HS-27A (cell line): ENCODE measurements around the gene SNAP91.

Source experiments
- DNase-seq: peaks from one replicate; pipeline ENCODE4 v3.0.0-alpha.2; 2012; ENCODE audit warnings: low read depth, missing footprints

Gene SNAP91

DNA sequence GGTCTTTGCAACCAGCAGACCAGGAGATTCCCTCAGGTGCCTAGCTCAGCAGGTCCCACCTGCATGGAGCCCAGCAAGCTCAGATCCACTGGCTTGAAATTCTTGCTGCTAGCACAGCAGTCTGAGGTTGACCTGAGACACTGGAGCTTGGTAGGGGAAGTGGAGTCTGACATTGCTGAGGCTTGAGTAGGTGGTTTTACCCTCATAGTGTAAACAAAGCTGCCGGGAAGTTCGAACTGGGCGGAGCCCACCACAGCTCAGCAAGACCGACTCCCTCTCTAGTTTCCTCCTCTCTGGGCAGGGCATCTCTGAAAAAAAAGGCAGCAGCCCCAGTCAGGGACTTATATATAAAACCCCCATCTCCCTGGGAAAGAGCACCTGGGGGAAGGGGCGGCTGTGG is 162.3 kb downstream of the SNAP91 start:
- DNase-seq: no peak

DNA sequence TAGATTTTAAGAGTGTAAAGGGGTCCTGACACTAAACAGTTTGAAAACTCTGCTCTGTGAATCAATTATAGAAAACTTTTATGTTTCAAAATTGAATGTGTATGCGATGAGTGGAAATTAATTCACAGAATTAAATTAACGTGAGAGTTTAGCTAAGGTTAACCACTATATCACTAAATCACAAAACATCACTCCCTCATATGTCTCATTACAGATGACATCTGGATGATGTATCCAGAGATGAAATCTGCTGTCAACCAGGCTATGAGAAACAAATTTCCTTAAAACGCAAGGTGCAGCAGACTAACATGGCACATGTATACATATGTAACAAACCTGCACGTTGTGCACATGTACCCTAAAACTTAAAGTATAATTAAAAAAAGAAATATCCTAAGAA is 169.2 kb downstream of the SNAP91 start:
- DNase-seq: no peak

DNA sequence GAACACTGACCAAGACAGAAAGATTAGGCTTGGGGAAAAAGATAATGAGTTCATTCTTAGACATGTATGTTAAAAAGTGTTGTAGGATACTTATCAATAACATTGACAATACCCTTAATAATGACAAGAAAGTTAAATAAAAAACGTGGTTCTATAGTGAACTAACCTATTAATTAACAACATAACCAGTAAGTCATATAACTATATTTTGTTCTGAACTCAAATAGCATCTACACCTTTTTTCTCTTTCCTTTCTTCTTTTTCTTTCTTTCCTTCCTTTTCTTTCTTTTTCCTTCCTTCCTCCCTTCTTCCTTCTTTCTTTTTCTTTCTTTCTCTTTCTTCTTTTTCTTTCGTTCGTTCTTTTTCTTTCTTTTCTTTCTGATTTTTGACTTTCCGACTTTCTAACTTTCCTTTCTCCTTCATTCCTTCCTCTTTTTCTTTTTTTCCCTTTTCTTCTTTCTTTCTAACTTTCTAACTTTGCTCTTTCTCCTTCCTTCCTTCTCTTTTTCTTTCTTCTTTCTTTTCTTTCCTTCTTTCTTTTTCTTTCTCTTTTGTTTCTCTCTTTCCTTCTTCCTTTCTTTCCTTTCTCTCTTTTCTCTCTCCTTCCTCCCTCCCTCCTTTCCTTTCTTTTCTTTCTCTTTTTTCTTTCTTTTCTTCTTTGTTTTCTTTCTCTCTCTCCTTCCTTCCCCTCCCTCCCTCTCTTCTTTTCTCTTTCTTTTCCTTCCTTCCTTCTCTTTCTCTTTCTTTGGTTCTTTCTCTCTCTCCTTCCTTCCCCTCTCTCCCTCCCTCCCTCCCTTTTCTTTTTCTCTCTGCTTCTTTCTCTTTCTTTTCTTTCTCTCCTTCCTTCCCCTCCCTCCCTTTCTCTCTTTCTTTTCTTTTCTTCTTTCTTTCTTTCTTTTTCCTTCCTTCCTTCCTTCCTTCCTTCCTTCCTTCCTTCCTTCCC is 172.0 kb downstream of the SNAP91 start:
- DNase-seq: no peak

DNA sequence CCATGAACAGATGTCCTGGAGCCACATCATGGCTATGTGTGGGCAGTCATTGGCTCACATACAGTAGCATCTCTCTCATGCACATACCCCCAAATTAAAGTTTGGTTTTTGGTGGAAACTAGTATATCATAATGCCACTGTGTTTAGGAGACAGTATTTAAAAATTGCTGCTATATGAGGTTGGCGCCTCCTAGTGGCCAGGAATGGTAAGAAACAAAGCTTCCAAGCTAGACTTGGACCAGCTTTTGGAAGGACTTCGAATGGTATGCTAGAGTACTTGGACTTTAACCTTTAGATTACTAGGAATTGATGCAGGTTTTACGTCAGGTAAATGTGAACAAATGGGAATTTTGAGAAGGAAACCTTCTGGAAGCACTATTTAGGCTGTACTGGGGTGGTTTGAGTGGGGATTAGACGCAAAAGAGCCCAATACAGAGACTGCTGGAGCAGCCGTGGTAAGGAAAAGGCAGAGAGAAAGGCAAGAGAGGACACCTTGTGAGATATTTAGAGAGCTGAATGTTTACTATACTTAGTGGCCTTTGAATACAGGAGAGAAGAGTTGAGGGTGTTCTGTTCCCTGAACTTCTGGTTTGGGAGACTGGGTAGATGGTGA is 172.8 kb downstream of the SNAP91 start:
- DNase-seq: no peak

DNA sequence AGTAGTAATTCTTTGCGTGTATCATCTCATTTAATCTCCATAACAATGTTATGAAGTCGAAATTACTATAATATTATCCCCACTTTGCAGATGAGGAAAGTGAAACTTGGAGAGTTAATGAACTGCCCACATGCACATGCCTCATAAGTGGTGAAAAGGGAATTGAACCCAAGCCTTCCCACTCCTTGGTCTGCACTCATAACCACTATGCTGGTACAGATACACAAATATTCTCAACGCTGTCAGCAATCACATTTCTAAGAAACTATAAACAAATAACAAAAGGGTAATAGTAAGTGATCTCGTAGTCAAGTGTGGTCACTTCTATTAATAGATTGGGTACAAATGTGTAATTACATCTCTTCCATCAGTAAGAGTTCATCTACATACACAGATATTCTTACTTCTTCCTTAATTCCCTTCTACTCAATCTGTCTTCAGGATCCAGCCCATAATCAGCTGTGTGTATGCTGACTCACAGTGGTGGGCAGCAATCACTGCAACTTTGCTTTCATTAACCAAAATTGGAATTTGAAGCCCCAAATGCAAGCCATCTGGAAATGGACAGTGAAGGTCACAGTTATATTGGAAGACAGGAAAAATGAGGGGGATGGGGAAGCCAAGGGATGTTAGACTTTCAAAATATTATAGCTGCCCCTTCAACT is 190.0 kb downstream of the SNAP91 start:
- DNase-seq: no peak

DNA sequence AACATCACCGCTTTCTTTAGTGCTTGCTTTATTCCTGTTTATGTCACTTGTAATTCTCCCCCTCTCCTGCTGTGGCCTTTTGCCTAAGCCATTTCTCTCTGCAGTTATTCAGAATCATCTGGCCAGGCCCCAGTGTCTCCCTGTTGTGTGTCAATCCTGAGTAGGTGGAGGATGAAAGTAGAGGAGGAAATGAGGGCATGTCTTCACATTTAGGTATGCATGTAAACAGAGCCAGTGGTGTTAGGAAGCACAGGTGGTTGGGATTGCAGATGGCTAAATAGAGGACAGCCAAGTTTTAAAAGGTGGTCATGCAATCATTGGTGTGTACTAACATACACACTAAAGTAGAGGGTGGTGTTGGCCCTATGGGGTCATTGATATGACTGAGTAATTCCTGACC is 191.4 kb downstream of the SNAP91 start:
- DNase-seq: no peak

DNA sequence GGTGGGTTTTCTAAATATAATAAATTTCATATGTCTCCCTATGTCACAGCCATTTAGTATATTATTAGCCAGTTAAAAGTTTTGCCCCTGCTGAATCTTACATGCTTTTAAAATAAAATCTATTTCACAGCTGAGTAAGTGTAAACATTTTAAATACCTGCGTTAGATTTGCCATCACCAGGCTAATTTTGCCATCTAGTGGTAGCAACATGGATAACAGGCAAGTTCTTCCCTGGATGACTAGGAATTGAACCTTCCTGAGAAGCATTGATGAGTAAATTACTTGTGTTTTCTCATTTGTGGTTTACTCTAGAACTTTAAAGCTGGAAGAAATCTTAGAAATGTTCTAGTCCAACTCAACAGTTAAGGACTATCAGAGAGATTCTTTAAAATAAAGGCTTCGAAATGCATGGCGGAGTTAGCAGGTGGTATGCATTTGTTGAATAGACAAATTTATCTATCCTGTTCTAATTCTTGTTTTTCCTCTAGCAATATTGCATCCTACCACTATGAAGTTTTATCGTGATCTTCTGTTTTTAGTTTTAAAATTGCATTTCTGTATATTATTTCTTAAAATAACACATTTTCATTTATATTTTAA is 193.9 kb downstream of the SNAP91 start:
- DNase-seq: no peak

DNA sequence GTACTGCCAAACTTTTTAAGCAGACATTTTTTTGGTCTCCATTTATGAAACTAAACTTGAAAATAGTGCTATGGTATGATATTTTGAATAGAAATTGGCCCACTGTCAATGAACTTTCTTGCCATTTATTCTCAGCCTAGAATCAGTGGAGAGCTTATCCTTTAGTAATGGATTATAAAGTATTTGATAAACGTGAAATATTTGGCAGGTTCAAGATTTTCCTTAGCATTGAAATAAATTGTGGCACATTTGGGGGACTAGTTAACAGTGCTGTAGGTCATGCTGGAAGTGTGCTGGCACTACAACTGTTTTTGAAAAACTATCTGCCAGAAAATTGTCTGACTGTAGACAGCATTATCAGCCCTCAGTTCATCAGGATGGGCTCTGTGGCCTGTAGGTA is 194.4 kb downstream of the SNAP91 start:
- DNase-seq: no peak

DNA sequence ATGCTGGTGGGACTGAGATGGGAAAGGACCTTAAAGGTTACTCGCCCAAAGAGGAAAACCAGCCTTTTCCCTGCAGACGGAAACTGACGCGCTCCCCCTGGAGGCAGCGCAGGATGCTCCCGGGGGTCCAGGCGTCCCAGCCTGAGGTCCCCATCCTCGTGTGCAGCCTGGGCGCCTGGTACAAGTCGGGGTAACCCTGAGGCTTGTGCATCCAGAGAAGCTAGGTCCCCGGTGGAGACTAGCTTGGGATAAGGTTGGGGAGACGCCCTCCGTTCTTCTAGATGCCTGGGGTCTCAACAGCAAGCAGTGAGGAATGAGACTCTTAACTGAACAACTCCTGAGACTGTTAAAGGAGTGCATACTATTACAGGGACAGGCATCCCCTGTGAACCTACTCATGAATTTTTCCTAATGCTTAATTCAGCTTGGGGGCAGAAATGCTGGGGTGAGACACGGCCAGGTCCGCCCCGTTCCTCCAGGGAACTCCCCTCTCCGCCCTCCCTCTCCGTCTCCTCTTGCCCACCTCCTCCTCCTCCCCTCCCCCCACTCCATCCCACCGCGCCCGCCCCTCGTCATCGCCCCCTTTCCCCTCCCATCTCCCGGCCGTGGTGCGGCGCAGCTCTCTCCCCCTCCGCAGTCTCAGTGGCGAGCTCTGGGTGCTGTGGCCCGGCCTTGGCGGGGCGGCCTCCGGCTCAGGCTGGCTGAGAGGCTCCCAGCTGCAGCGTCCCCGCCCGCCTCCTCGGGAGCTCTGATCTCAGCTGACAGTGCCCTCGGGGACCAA is 196.8 kb downstream of the SNAP91 start, which contains the start of gene PRSS35:
Gene PRSS35, plus strand, starts transcription at position 634 of the 781 bp plus-strand sequence. CDS start 10,908 bp downstream, outside the sequence.
- no peak for DNase-seq

DNA sequence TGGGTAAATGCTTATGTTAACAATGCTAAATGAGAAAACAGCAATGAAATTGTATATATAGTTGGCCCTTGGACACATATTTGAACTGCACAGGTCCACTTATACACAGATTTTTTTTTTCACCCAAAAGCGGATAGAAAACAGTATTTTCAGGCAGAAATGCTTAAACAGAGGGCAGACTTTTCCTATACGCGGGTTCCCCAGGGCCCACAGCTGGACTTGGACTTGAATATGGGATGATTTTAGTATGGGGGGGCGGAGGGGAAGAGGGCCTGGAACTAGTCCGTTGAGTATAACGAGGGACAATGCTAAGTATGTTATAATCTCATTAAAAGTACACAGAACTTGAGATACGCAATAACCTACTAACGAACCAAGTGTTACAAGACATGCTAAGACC is 197.6 kb downstream of the SNAP91 start:
- DNase-seq: no peak

DNA sequence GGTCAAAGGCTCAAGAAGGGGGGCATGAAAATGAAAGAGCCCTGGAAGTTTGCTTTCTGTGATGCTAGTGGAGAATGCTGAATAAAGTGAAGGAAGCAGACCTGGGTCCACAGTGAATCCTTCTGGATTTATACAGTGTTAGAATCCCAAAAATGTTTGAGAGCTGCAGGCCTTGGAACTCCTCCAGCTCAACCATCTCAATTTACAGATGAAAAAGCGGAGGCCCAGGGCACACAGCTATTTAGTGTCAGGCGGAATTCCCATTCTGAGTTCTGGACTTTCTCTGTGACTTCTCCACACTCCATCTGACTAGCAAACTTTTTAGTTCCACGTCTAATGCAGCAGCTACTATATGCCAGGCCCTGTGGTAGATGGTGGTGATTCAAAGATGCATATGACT is 198.1 kb downstream of the SNAP91 start:
- no peak for DNase-seq

DNA sequence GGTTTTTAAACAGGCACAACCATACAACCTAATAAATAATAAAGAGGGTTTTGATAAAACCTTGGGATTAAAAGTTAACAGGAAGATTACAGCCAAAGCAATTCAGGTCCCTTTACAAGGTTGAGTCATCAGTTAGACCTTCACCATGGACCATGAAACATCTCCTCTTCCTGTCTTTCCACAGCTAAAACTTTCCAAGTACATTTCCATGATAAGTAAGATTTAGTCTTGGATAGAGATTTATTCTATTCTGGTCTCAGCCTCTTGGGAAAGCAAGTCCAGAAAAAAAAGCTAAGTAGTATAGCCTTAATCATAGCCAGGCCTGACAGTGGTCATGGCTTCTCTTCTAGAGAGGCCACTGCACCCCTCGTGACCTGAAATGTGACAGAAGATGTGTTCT is 199.5 kb downstream of the SNAP91 start:
- DNase-seq: no peak

DNA sequence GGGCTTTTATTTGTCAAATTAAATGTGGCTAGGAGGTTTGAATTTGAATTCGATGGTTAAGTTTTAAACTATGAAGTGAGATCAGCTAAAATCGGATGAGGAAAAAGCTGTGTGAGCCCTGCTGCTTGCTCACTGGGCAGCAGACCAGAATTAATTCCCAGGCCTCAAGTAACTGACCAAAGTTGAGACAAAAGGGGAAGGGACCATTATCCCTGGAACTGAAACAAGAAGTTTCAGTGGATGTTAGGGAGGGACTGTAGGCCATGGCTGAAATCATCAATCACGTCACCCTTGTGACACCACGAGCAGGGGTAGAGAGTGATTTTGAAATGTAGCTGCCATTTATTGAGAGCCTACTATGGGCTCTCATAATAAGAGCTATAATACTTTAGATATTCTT is 203.5 kb downstream of the SNAP91 start:
- DNase-seq: no peak
